ENCODE results near the gene DPYD. TPM values are rescaled to one million over a fixed set of nuclear protein-coding genes. Genes with fewer than 3 reads are reported as not detected.

Gene DPYD
- total RNA-seq, 1 experiment from 2014 or later = 7.0 TPM

GRCh38 chr1:97047421-97047793 is 873.4 kb downstream of the DPYD start:
- Mint-ChIP-seq H3K27ac (ENCODE audit: unreplicated experiment) (no peak overlapping the region), H3K36me3 (ENCODE audit: insufficient read depth, unreplicated experiment) (no peaks in the 10 kb centered on the region), H3K4me3 (ENCODE audit: unreplicated experiment) (no peak overlapping the region), H3K27me3 (ENCODE audit: insufficient read depth, unreplicated experiment) (no peaks in the 10 kb centered on the region), H3K9me3 (ENCODE audit: unreplicated experiment) (no peaks in the 10 kb centered on the region), H3K4me1 (ENCODE audit: low read depth, unreplicated experiment) (no peaks in the 10 kb centered on the region)
- Histone ChIP-seq H3K36me3 (ENCODE audit: control insufficient read depth, insufficient read depth, low read length) (no peaks in the 10 kb centered on the region), H3K4me1 (no peaks in the 10 kb centered on the region), H3K4me3 (ENCODE audit: low read depth, low read length) (no peak overlapping the region), H3K27me3 (replicated peaks; ENCODE audit: control insufficient read depth, insufficient read depth, low read length) (no peaks in the 10 kb centered on the region), H3K9me3 (no peaks in the 10 kb centered on the region)
- no TSS peak for BruUV-seq (replicated peaks)
- CTCF ChIA-PET = no interaction called here
- no peak for TF ChIP-seq CTCF (IDR thresholded peaks at IDR 0.05; ENCODE audit: insufficient read depth in 1 of 2, low read depth in 1 of 2, low read length in 1 of 2, severe bottlenecking in 1 of 2, unreplicated experiment in 1 of 2)
- intact Hi-C loops (cut with micrococcal nuclease; ENCODE audit: unreplicated experiment) = no loop called here
- no peak for DNase-seq
- POLR2A ChIA-PET = no interaction called here

GRCh38 chr1:97046765-97047420 is 873.9 kb downstream of the DPYD start:
- Histone ChIP-seq H3K36me3 (ENCODE audit: control insufficient read depth, insufficient read depth, low read length) (no peaks in the 10 kb centered on the region), H3K27me3 (replicated peaks; ENCODE audit: control insufficient read depth, insufficient read depth, low read length) (no peaks in the 10 kb centered on the region), H3K4me3 (ENCODE audit: low read depth, low read length) (no peak overlapping the region), H3K9me3 (no peaks in the 10 kb centered on the region), H3K4me1 (no peaks in the 10 kb centered on the region)
- no peak for TF ChIP-seq CTCF (IDR thresholded peaks at IDR 0.05; ENCODE audit: insufficient read depth in 1 of 2, low read depth in 1 of 2, low read length in 1 of 2, severe bottlenecking in 1 of 2, unreplicated experiment in 1 of 2)
- Mint-ChIP-seq H3K27me3 (ENCODE audit: insufficient read depth, unreplicated experiment) (no peaks in the 10 kb centered on the region), H3K4me3 (ENCODE audit: unreplicated experiment) (no peak overlapping the region), H3K27ac (ENCODE audit: unreplicated experiment) (no peak overlapping the region), H3K36me3 (ENCODE audit: insufficient read depth, unreplicated experiment) (no peaks in the 10 kb centered on the region), H3K4me1 (ENCODE audit: low read depth, unreplicated experiment) (no peaks in the 10 kb centered on the region), H3K9me3 (ENCODE audit: unreplicated experiment) (no peaks in the 10 kb centered on the region)
- BruUV-seq (replicated peaks) = no TSS peak
- intact Hi-C loops (cut with micrococcal nuclease; ENCODE audit: unreplicated experiment) = no loop called here
- DNase-seq = no peak
- POLR2A ChIA-PET = no interaction called here
- CTCF ChIA-PET = no interaction called here

- BruUV-seq (replicated peaks) = no TSS peak
- Mint-ChIP-seq H3K27me3 (ENCODE audit: insufficient read depth, unreplicated experiment) (no peaks in the 10 kb centered on the region), H3K4me1 (ENCODE audit: low read depth, unreplicated experiment) (no peaks in the 10 kb centered on the region), H3K9me3 (ENCODE audit: unreplicated experiment) (no peaks in the 10 kb centered on the region), H3K36me3 (ENCODE audit: insufficient read depth, unreplicated experiment) (no peaks in the 10 kb centered on the region), H3K27ac (ENCODE audit: unreplicated experiment) (no peak overlapping the region), H3K4me3 (ENCODE audit: unreplicated experiment) (no peak overlapping the region)
- ChIA-PET CTCF (no interaction called here), POLR2A (no interaction called here)
- Histone ChIP-seq H3K27me3 (replicated peaks; ENCODE audit: control insufficient read depth, insufficient read depth, low read length) (no peaks in the 10 kb centered on the region), H3K36me3 (ENCODE audit: control insufficient read depth, insufficient read depth, low read length) (no peaks in the 10 kb centered on the region), H3K4me1 (no peaks in the 10 kb centered on the region), H3K4me3 (ENCODE audit: low read depth, low read length) (no peak overlapping the region), H3K9me3 (no peaks in the 10 kb centered on the region)
- no peak for DNase-seq
- TF ChIP-seq CTCF (IDR thresholded peaks at IDR 0.05; ENCODE audit: insufficient read depth in 1 of 2, low read depth in 1 of 2, low read length in 1 of 2, severe bottlenecking in 1 of 2, unreplicated experiment in 1 of 2) = no peak
- intact Hi-C loops (cut with micrococcal nuclease; ENCODE audit: unreplicated experiment) = no loop called here
These were observed 876.6 kb downstream of the DPYD start for GRCh38 chr1:97044159-97044760.
